Spleen (tissue), 11 donors: ENCODE data around the gene BICRA. TPM values are rescaled to one million over a fixed set of nuclear protein-coding genes. Genes with fewer than 3 reads are reported as not detected.

Experiments used
- DNase-seq: peaks from one replicate; pipeline ENCODE4 v3.0.0-alpha.2; 2020
- H3K27ac ChIP-seq, 8 donors: fragments of 200-600 bp; sonication (generic) in 7 of 8; 1 replicate in 4 of 8; 2 replicates in 4 of 8; pipeline versions ENCODE4 v1.5.0 to v1.8.0; 2016 to 2021; ENCODE audit warnings: inconsistent platforms in 4 of 8, mild to moderate bottlenecking in 4 of 8, moderate library complexity in 1 of 8
- H3K27me3 ChIP-seq, 7 donors: fragments of 200-600 bp; sonication (generic) in 6 of 7; replicated peaks in 1 of 7; 1 replicate in 4 of 7; 2 replicates in 3 of 7; pipeline versions ENCODE4 v1.5.0 to v1.8.0; 2016 to 2021; ENCODE audit warnings: inconsistent platforms in 3 of 7, mild to moderate bottlenecking in 1 of 7
- H3K36me3 ChIP-seq, 6 donors: fragments of 200-600 bp; sonication (generic) in 5 of 6; 1 replicate in 4 of 6; 2 replicates in 2 of 6; pipeline versions ENCODE4 v1.5.0 to v1.8.0; 2016 to 2021; ENCODE audit warnings: inconsistent platforms in 2 of 6
- H3K4me1 ChIP-seq, 6 donors: fragments of 200-600 bp; sonication (generic) in 5 of 6; 1 replicate in 3 of 6; 2 replicates in 3 of 6; pipeline versions ENCODE4 v1.5.0 to v1.8.0; 2016 to 2021; ENCODE audit warnings: inconsistent platforms in 3 of 6
- H3K4me3 ChIP-seq, 8 donors: fragments of 200-600 bp; sonication (generic) in 7 of 8; 1 replicate in 4 of 8; 2 replicates in 4 of 8; pipeline versions ENCODE4 v1.5.0 to v1.8.0; 2016 to 2021; ENCODE audit warnings: inconsistent platforms in 4 of 8, mild to moderate bottlenecking in 4 of 8, moderate library complexity in 2 of 8
- H3K9me3 ChIP-seq, 8 donors: fragments of 200-600 bp; sonication (generic) in 7 of 8; 1 replicate in 4 of 8; 2 replicates in 4 of 8; pipeline versions ENCODE4 v1.5.0 to v1.8.0; 2016 to 2021; ENCODE audit warnings: inconsistent platforms in 4 of 8
- POLR2A ChIP-seq, 3 donors: fragments of 450-650 bp; IDR thresholded peaks; one replicate each; pipeline ENCODE4 v1.5.1; 2017; ENCODE audit warnings: antibody characterized with exemption in 3 of 3, mild to moderate bottlenecking in 1 of 3
- POLR2AphosphoS5 ChIP-seq, 3 donors: sonication (generic); formaldehyde crosslinking; IDR thresholded peaks; one replicate each; pipeline ENCODE4 v1.5.1; 2017; ENCODE audit warnings: antibody characterized with exemption in 3 of 3
- WGBS, 5 donors: extraction: QIAGEN DNeasy Blood & Tissue Kit in 3 of 5; methylation state at CpG; one replicate each; pipeline versions ENCODE4 v1.1.5 to v1.1.7; 2013 to 2018; 5-methylcytosine and 5-hydroxymethylcytosine counted together
- intact Hi-C: fragments of 100-400 bp; cut with DNase I; formaldehyde crosslinking; loops from one replicate; pipeline ENCODE4 v1.15.0; 2023; ENCODE audit warnings: low total_unique reads
- polyA plus RNA-seq, 3 donors: library from polyadenylated mRNA; stranded (reverse); fragments of 200-250 nt; gene quantifications; one replicate each; pipeline ENCODE4 v1.2.1, GENCODE V29; 2013
- total RNA-seq, 7 donors: library from RNA; depleted of rRNA in 3 of 7; stranded (reverse); fragments of >200 nt in 3 of 7; fragmentation: NEBNext Ultra II Directional in 4 of 7; extraction: Animal tissue kit (Norgen Biotek cat#: 25700) in 4 of 7; gene quantifications; one replicate each; pipeline versions ENCODE4 v1.1.0 to v1.2.1, GENCODE V29; 2016 to 2021
- TF ChIP-seq, protein P1 (sequence below), 11 experiments: fragments of 200-600 bp in 7 of 11; fragments of 450-650 bp in 4 of 11; sonication (generic) in 4 of 11; IDR thresholded peaks in 8 of 11; conservative IDR thresholded peaks in 3 of 11; 1 replicate in 7 of 11; 2 replicates in 4 of 11; pipeline versions ENCODE4 v1.4.0 to v1.8.0; 2016 to 2021; ENCODE audit warnings: antibody characterized with exemption in 11 of 11, inconsistent platforms in 4 of 11, mild to moderate bottlenecking in 1 of 11
- donor health status: healthy with polysubstance abuse.
- donor health status: DM: no; HTN: no; CAD: no; lungs with moderate emphysema.
- donor health status: DM: no; HTN: no; CAD: no.
- donor health status: Bipolar disorder and iron deficiency.
- donor health status: healthy.
- donor health status: DM: no; HTN: no; CAD: no.
- donor health status: DM: yes; HTN: yes; CAD: no.

BICRA gene
- total and polyA plus RNA-seq, 10 donors, result 2.2 to 21.8 (median 18.2) TPM

DNA sequence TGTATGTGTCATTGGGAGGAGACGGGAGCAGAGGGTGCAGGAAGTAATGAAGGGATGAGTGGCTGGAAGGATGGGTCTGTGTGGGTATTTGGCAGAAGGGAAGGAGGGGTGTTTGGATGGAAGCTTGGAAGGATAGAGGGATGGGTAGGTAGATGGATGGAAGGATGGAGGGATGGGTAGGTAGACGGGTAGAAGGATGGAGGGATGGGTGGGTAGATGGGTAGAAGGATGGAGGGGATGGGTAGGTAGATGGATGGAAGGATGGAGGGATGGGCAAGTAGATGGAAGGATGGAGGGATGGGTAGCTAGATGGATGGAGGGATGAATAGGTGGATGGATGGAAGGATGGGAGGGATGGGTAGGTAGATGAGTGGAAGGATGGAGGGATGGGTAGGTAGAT lies 62.6 kb downstream of the BICRA start:
- TF ChIP-seq POLR2AphosphoS5 (IDR thresholded peaks at IDR 0.05), result no peak
- no peak for TF ChIP-seq POLR2A (IDR thresholded peaks at IDR 0.05)
- TF ChIP-seq, protein P1, sequence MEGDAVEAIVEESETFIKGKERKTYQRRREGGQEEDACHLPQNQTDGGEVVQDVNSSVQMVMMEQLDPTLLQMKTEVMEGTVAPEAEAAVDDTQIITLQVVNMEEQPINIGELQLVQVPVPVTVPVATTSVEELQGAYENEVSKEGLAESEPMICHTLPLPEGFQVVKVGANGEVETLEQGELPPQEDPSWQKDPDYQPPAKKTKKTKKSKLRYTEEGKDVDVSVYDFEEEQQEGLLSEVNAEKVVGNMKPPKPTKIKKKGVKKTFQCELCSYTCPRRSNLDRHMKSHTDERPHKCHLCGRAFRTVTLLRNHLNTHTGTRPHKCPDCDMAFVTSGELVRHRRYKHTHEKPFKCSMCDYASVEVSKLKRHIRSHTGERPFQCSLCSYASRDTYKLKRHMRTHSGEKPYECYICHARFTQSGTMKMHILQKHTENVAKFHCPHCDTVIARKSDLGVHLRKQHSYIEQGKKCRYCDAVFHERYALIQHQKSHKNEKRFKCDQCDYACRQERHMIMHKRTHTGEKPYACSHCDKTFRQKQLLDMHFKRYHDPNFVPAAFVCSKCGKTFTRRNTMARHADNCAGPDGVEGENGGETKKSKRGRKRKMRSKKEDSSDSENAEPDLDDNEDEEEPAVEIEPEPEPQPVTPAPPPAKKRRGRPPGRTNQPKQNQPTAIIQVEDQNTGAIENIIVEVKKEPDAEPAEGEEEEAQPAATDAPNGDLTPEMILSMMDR (IDR thresholded peaks at IDR 0.05 in 8 of 11, conservative IDR thresholded peaks at IDR 0.05 in 3 of 11), result no peak
- Histone ChIP-seq H3K9me3 (no peaks in the 10 kb centered on the region), H3K4me1 (peaks cover 0 to 16% (median 4%) of the 10 kb centered on the region in 6 donors), H3K36me3 (peaks cover 0 to 72% (median 27%) of the 10 kb centered on the region in 6 donors), H3K27ac (no peak overlapping the region), H3K4me3 (no peak overlapping the region), H3K27me3 (no peaks in the 10 kb centered on the region)
- WGBS, 5 donors, result 91 to 100% (median 97%) methylated on average over 2 of the region's 2 CpGs
- intact Hi-C loops, result no loop called here
- DNase-seq, result no peak

DNA sequence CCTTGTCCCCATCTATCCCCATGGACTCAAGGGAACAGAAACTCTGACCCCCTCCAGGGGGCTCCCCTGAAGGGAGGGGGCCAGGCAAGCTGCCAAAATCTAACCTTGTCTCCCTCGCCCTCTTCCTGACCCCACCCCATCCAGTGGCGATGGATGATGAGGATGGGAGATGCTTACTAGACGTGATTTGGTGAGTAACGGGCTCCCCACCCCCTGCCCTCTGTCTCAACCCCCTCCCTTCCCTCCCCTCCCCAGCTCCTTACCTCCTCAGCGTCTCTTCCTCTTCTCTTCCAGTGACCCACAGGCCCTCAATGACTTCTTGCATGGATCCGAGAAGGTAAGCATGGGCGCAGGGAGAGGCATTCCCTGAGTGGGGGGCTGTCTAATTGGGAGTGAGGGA lies 64.5 kb downstream of the BICRA start:
- peaks cover 0 to 83% (median 36%) of the 10 kb centered on the region in 6 donors for H3K36me3 ChIP-seq

DNA sequence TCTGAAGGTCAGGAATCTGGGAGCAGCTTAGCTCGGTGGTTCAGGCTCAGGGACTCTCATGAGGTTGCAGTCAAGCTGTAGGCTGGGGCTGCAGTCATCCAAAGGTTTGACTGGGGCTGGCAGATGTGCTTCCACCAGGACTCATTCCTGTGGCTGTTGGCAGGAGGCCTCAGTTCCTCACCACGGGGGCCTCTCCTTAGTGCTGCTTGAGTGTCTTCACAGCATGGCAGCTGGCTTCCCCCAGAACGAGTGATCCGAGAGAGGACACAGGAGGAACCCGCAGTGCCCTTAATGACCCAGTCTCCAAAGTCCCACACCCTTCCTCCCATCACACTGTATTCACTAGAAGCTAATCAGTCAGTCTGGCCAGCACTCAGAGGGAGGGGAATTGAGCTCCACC lies 65.6 kb downstream of the BICRA start:
- H3K9me3 ChIP-seq, result no peaks in the 10 kb centered on the region
- no peak for DNase-seq
- no peak overlapping the region for H3K27ac ChIP-seq
- WGBS, 5 donors, result 65 to 95% (median 85%) methylated on average over 4 to 5 of the region's 5 CpGs
- H3K4me3 ChIP-seq, result no peak overlapping the region
- H3K36me3 ChIP-seq, result peaks cover 0 to 94% (median 46%) of the 10 kb centered on the region in 6 donors
- H3K27me3 ChIP-seq, result no peaks in the 10 kb centered on the region
- TF ChIP-seq POLR2AphosphoS5 (IDR thresholded peaks at IDR 0.05), result no peak
- TF ChIP-seq, protein P1 (IDR thresholded peaks at IDR 0.05 in 8 of 11, conservative IDR thresholded peaks at IDR 0.05 in 3 of 11), result no peak
- TF ChIP-seq POLR2A (IDR thresholded peaks at IDR 0.05), result no peak
- H3K4me1 ChIP-seq, result no peaks in the 10 kb centered on the region
- intact Hi-C loops, result no loop called here

More for the DNA sequence above, 64.5 kb downstream of the BICRA start:
- no peaks in the 10 kb centered on the region for H3K27me3 ChIP-seq
- H3K9me3 ChIP-seq, result no peaks in the 10 kb centered on the region
- 89 to 96% (median 92%) methylated on average over 7 of the region's 7 CpGs for WGBS, 5 donors
- no peak overlapping the region for H3K27ac ChIP-seq
- intact Hi-C loops, result no loop called here
- H3K4me1 ChIP-seq, result no peaks in the 10 kb centered on the region
- no peak overlapping the region for H3K4me3 ChIP-seq
- DNase-seq, result no peak
- TF ChIP-seq POLR2AphosphoS5 (IDR thresholded peaks at IDR 0.05) (no peak), POLR2A (IDR thresholded peaks at IDR 0.05) (no peak)
- TF ChIP-seq, protein P1 (IDR thresholded peaks at IDR 0.05 in 8 of 11, conservative IDR thresholded peaks at IDR 0.05 in 3 of 11), result no peak

DNA sequence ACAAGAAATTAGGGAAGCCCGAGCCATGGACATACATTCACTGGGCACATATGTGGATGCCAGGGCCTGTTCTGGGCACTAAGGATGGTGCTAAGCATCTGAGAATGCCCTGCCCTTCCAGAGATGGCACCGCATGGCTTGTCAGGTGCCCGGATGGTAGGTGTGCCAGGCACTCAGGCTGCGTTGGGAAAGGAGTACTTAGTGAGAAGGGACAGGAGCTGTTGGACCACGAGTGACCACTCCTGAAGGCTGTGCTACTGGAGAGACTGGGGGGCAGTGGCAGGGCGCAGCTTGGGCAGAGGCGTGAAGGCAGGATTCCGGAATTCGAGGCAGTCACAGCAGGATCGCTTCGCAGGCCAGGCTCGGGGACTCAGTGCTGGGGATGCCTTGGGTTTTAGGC lies 66.3 kb downstream of the BICRA start:
- peak in 2 of 3 donors; percentile 13 to 20 for TF ChIP-seq POLR2AphosphoS5 (IDR thresholded peaks at IDR 0.05)
- TF ChIP-seq, protein P1 (IDR thresholded peaks at IDR 0.05 in 8 of 11, conservative IDR thresholded peaks at IDR 0.05 in 3 of 11), result no peak
- TF ChIP-seq POLR2A (IDR thresholded peaks at IDR 0.05), result no peak
- DNase-seq, result no peak
- H3K4me1 ChIP-seq, result no peaks in the 10 kb centered on the region
- WGBS, 5 donors, result 93 to 97% (median 95%) methylated on average over 12 of the region's 12 CpGs
- H3K36me3 ChIP-seq, result peaks cover 0 to 94% (median 50%) of the 10 kb centered on the region in 6 donors
- no peak overlapping the region for H3K4me3 ChIP-seq
- no peak overlapping the region for H3K27ac ChIP-seq
- intact Hi-C loops, result no loop called here
- no peaks in the 10 kb centered on the region for H3K27me3 ChIP-seq
- no peaks in the 10 kb centered on the region for H3K9me3 ChIP-seq
